ENCODE data around the gene POU3F1.

POU3F1 gene

GRCh38 chr1:38006008-38006828 is 40.4 kb downstream of the POU3F1 start:
- no peak for DNase-seq (ENCODE audit: insufficient read length, low spot score)
- no peak for FAIRE-seq

DNA sequence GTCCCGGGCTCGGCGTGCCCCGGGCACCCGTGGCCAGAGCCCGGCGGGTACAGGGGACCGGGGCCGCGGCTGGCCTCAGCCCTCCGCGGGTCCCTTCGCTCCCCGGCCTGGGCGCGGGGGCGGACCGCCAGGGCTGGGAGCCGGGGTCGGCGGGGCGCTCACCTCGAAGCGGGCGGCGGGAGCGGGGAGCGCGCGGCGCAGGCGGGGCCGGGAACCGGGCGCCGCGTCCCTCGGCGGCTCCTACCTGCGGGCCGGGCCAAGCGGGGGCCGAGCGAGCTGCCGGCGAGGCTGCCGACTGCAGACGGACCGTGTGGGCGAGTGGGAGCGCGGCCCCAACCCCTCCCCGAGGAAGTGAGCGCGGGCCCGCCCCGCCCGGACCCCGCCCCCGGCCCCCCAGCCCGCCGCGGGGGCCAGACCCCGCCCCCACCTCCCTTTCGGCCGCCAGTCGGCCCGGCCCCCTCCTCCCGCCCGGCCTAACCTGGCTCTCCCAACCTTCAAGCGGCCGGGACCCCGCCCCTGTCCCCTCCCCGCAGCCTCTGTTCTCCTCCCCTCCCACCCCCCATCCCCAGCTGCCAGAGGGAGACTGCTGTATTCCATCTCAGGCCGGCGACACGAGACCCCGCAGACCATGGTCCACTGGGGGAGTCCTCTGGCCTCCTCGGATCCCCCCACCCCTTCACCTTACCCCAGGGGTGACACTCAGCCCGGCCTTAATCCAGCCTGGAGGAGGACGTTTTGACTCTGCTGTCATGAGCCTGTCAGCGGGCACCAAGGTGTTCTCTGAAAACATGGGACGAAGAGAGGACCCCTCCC is 41.2 kb downstream of the POU3F1 start, which contains the start of gene FHL3:
FHL3 (minus strand) TSS at position 320 of the 813 bp plus-strand sequence. CDS start 6,102 bp downstream, outside the sequence.
- FAIRE-seq (no peak), DNase-seq (ENCODE audit: insufficient read length, low spot score) (peak; percentile 57)

- DNase-seq (ENCODE audit: insufficient read length, low spot score) (no peak), FAIRE-seq (no peak)
Measured at GRCh38 chr1:38004284-38005108, 42.1 kb downstream of the POU3F1 start.

- DNase-seq (ENCODE audit: insufficient read length, low spot score) (no peak), FAIRE-seq (no peak)
Measured at GRCh38 chr1:38003261-38004250, 43.0 kb downstream of the POU3F1 start.

GRCh38 chr1:38000529-38001455 is 45.8 kb downstream of the POU3F1 start:
- no peak for FAIRE-seq
- no peak for DNase-seq (ENCODE audit: insufficient read length, low spot score)

- FAIRE-seq (no peak), DNase-seq (ENCODE audit: insufficient read length, low spot score) (no peak)
Measured at GRCh38 chr1:38000233-38000528, 46.4 kb downstream of the POU3F1 start.

DNA sequence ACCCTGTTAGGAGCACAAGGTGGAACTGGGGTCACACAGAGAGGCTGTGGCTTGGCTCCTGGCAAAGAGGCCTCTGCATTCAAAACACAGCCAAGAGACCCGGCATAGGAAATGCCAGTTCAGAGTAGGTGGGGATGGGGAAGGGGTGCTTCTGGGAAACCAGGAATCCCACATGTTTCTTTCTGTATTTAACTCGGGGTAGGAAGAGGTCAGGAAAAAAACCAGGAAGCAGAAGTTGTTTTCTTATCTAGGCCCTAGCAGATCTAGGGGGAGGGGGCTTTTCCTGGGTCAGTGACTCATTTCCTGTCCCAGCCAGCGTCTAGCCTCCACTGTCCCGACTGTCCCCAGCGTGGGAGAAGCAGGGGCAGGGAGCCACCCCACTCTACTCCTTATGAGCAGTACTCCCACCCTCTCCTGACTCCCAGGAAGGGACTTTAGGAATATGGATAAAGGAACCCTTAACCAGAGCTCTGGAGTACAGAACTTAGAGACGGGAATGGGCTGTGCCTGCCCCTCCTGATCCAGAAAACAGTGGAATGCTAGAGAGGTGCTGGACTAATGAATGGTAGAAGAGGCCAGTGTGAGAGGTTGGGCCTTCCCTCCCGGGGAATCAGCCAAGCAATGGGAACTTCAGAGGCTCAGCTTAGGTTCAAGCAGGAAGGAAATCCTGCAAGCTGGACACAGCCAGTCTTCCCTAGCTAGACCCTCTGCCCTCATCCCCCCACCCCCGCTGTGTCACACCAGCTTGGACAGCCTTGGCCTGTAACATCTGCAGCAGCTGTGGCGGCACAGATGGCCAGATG is 47.0 kb downstream of the POU3F1 start:
- DNase-seq (ENCODE audit: insufficient read length, low spot score) (no peak), FAIRE-seq (peak; percentile 79)

GRCh38 chr1:37998913-37999429 is 47.6 kb downstream of the POU3F1 start:
- no peak for FAIRE-seq
- no peak for DNase-seq (ENCODE audit: insufficient read length, low spot score)

DNA sequence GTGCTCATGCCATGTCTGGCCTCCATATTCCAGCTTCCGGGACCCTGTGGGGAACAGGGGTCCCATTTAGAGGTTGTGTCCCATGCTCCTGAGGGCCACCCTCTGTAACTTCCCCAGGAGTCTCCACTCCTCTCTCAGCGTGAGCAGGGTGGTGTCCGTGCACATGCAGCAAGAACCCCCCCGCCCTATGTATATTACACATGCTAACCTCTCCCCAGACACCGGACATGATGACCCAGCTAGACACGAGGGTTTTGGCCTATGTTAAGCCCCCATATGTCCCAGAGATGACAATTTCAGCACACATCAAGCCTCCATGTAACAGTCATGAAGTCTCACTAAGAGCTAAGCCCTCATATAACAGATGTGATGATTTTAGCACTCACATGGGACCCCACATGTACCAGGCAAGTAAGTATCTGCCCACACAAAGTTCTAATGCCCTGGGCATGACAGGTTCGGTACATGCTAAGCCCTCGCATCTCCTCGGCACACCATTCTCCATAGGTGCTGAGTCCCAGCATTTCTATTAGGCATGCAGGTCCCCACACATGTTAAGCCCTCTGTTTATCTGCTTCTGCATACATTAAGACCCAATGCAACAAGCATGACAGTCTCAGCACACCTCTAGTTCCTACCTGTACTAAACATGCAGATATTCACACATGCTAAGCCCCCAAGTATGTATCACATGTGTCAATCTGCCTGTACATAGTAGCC is 48.3 kb downstream of the POU3F1 start:
- DNase-seq (ENCODE audit: insufficient read length, low spot score) (no peak), FAIRE-seq (no peak)

DNA sequence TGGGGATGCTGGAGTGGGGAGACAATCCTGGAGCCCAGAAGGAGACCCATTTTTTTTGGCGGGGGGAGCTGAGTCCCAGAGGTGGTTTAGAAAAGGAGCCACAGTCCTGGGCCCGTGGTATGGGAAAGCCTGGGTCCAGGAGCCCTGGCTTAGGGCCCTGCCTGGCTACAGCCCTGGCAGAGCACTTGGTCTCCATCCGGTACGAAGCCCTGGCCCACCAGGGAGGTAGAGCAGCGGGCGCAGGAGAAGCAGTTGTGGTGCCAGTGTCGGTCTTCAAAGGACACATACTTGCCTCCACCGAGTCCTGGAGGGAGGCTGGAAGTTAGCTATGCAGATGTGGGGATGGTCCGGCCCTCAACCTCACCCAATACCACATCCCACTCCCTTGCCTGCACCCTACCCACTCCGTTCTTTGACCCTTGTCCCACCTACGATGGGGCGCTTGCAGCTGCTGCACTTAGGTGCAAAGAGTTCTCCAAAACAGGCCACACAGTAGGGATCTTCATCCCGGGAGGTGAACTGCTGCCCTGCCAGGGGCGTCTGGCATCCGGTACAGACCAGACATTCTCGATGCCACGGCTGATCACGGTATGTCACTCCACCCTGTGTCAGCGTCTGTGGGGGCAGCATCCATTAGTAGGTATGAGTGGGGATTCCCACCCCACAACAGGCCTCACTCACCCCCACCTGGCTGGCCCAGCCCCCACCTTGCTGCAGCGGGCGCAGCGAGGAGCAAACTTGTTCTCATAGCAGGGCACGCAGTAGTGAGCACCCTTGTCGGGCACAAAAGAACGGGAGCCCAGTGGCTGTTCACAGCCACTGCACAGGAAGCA is 49.1 kb downstream of the POU3F1 start:
- DNase-seq (ENCODE audit: insufficient read length, low spot score), result no peak
- no peak for FAIRE-seq

DNA sequence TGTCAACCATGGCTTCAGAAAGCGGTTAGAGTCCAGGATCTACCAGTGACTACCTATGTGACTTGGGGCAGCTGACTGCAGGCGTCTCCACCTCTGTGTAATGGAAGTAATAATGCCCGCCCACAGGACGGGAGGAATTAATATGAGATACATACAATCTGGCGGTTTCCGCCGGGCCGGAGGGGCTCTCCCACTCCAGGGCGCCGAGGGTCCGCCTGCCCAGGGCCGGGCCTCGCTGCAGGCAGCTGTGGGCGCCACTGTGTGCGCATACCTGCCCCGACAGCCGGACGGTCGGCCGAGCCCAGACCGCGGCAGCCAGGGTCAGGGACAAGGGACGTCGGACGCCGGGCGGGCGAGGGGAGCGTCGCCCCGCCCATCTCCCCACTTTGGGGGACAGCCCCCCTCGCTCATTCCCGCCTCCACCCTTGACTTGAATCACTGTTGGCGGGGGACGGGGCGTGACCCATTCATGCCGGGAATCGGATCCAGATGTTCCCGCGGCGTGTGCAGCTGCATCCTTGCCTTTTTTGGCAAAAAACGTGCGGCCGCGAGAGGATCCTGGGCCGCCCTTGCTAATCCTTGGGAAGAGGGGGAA is 50.7 kb downstream of the POU3F1 start:
- no peak for DNase-seq (ENCODE audit: insufficient read length, low spot score)
- FAIRE-seq, result no peak

- FAIRE-seq, result no peak
Measured at GRCh38 chr1:37994886-37995566, 51.6 kb downstream of the POU3F1 start.

More at GRCh38 chr1:37994886-37995566, 51.6 kb downstream of the POU3F1 start:
- DNase-seq (ENCODE audit: insufficient read length, low spot score), result no peak

Measured in HTR-8/SVneo (cell line).